Right lobe of liver (tissue), 6 donors: ENCODE measurements around the gene GPRIN3. TPM values are rescaled to one million over a fixed set of nuclear protein-coding genes. Genes with fewer than 3 reads are reported as not detected.

Source experiments
- ATAC-seq, 4 donors: fragments of 200-7000 bp; cut with Tn5 transposase; one replicate each; pipeline ENCODE4 v1.9.1; 2020; ENCODE audit warnings: mild to moderate bottlenecking in 4 of 4, moderate library complexity in 4 of 4
- DNase-seq, 3 donors: peaks; one replicate each; pipeline ENCODE4 v3.0.0-alpha.2; 2020
- H3K27ac ChIP-seq, 3 donors: fragments of 200-600 bp; one replicate each; pipeline ENCODE4 v1.8.0; 2022
- H3K27me3 ChIP-seq, 2 donors: fragments of 200-600 bp; one replicate each; pipeline ENCODE4 v1.8.0; 2022
- H3K36me3 ChIP-seq, 4 donors: fragments of 200-600 bp; sonication (generic) in 1 of 4; one replicate each; pipeline versions ENCODE4 v1.5.1 to v1.8.0; 2017 to 2022; ENCODE audit warnings: control low read depth in 1 of 4
- H3K4me1 ChIP-seq, 4 donors: fragments of 200-600 bp; sonication (generic) in 1 of 4; one replicate each; pipeline versions ENCODE4 v1.5.1 to v1.8.0; 2017 to 2022; ENCODE audit warnings: control low read depth in 1 of 4
- H3K4me3 ChIP-seq, 3 donors: fragments of 200-600 bp; one replicate each; pipeline ENCODE4 v1.8.0; 2022
- H3K9me3 ChIP-seq, 4 donors: fragments of 200-600 bp; sonication (generic) in 1 of 4; one replicate each; pipeline versions ENCODE4 v1.5.1 to v1.8.0; 2017 to 2022; ENCODE audit warnings: control low read depth in 1 of 4
- POLR2A ChIP-seq: fragments of 450-650 bp; IDR thresholded peaks from one replicate; pipeline ENCODE4 v1.6.1; 2017; ENCODE audit warnings: antibody characterized with exemption, mild to moderate bottlenecking
- WGBS: methylation state at CpG from one replicate; pipeline ENCODE4 v1.1.6; 2018; ENCODE audit warnings: low coverage, low lambda C conversion rate; ENCODE audit not compliant: insufficient coverage; ENCODE audit errors: missing lambda C conversion rate; 5-methylcytosine and 5-hydroxymethylcytosine counted together
- intact Hi-C, 2 donors: fragments of 100-400 bp; cut with DNase I; formaldehyde crosslinking; loops; one replicate each; pipeline versions ENCODE4 v1.11.2 to v1.14.1; 2022
- total RNA-seq, 6 experiments: library from RNA; depleted of rRNA in 2 of 6; stranded (reverse); fragments of >200 nt in 2 of 6; fragmentation: NEBNext Ultra II Directional in 3 of 6; extraction: Animal tissue kit (Norgen Biotek cat#: 25700) in 3 of 6; gene quantifications; one replicate each; pipeline versions ENCODE4 v1.1.0 to v1.2.4, GENCODE V29; 2016 to 2023
- TF ChIP-seq, protein P1 (sequence below), 4 donors: fragments of 200-600 bp in 3 of 4; fragments of 450-650 bp in 1 of 4; IDR thresholded peaks; one replicate each; pipeline versions ENCODE4 v1.5.1 to v1.8.0; 2016 to 2022; ENCODE audit warnings: antibody characterized with exemption in 4 of 4, mild to moderate bottlenecking in 2 of 4
- donor health status: DM: no; HTN: yes; CAD: no.
- donor health status: DM: no; HTN: no; CAD: no.
- donor health status: DM: no; HTN: no; CAD: no.
- donor health status: DM: no; HTN: yes; CAD: no.
- donor health status: DM: no; HTN: yes; CAD: no.

The GPRIN3 gene
- total RNA-seq, 6 experiments from 2014 or later: 0.29 to 7.9 (median 3.9) TPM

DNA sequence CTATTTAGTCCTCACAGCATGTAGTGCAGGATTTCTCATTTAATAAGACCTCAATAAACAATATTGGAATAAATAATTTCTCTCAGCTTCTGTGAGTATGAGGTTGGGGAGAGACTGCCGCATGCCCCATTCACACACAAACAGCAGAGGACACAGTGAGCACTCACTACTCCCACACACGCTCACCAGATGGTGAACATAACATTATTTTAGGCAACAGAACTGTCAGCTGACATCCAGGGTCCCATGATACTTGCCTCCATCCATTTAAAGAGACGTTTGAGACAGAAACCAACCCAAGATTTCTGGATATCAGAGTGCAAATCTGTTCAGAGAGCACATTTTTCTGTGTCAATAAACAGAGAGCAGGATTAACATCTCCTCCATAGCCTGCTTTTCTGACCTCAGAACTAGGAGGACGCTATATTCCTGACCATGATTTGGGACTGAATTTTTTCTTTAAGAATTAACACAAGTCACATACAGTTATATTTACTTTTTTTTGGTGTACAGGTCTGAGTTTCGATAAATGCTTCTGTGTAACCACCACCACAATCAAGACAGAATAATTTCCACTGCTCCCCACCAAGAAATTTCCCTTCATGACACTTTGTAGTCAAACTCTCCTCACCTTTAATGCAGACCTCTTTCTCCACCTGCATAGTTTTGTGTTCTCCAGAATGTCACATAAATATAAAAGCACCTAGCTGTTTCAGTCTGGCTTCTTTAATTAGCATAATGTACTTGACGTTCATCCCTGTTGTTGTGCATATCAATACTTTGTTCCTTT is 16.7 kb downstream of the GPRIN3 start:
- no peak overlapping the region for H3K27ac ChIP-seq

DNA sequence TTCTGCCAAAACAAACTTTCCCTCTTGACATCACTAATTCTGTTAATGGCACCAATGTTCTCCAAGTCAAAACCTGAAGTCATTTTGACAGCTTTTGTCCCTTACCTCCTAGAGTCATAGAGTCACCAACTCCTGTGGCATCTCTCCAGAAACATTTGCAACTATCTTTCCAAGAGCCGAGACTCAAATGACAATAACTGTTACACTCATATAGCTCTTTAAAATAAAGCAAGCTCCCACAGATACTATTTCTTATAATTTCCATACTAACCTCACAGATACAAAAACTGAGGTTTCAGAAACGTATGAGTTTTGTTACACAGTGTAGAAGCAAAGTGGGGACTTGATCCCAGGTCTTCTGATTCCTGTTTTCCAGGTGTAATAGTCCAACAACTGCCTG is 18.3 kb downstream of the GPRIN3 start:
- 85% methylated on average over 2 of the region's 2 CpGs for WGBS
- Histone ChIP-seq H3K4me3 (no peak overlapping the region), H3K9me3 (no peaks in the 10 kb centered on the region), H3K27ac (no peak overlapping the region), H3K27me3 (no peaks in the 10 kb centered on the region), H3K4me1 (peaks cover 0 to 10% (median 0%) of the 10 kb centered on the region in 4 donors), H3K36me3 (no peaks in the 10 kb centered on the region)
- intact Hi-C loops: no loop called here
- TF ChIP-seq, protein P1, sequence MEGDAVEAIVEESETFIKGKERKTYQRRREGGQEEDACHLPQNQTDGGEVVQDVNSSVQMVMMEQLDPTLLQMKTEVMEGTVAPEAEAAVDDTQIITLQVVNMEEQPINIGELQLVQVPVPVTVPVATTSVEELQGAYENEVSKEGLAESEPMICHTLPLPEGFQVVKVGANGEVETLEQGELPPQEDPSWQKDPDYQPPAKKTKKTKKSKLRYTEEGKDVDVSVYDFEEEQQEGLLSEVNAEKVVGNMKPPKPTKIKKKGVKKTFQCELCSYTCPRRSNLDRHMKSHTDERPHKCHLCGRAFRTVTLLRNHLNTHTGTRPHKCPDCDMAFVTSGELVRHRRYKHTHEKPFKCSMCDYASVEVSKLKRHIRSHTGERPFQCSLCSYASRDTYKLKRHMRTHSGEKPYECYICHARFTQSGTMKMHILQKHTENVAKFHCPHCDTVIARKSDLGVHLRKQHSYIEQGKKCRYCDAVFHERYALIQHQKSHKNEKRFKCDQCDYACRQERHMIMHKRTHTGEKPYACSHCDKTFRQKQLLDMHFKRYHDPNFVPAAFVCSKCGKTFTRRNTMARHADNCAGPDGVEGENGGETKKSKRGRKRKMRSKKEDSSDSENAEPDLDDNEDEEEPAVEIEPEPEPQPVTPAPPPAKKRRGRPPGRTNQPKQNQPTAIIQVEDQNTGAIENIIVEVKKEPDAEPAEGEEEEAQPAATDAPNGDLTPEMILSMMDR (IDR thresholded peaks at IDR 0.05): no peak
- no peak for TF ChIP-seq POLR2A
- DNase-seq: no peak
- no peak for ATAC-seq

More for the DNA sequence above, 16.7 kb downstream of the GPRIN3 start:
- DNase-seq: no peak
- Histone ChIP-seq H3K27me3 (no peaks in the 10 kb centered on the region), H3K4me1 (peaks cover 0 to 14% (median 0%) of the 10 kb centered on the region in 4 donors), H3K36me3 (no peaks in the 10 kb centered on the region), H3K9me3 (no peaks in the 10 kb centered on the region), H3K4me3 (no peak overlapping the region)
- ATAC-seq: no peak
- TF ChIP-seq POLR2A: no peak
- TF ChIP-seq, protein P1 (IDR thresholded peaks at IDR 0.05): no peak
- 63% methylated on average over 6 of the region's 6 CpGs for WGBS
- intact Hi-C loops: no loop called here

DNA sequence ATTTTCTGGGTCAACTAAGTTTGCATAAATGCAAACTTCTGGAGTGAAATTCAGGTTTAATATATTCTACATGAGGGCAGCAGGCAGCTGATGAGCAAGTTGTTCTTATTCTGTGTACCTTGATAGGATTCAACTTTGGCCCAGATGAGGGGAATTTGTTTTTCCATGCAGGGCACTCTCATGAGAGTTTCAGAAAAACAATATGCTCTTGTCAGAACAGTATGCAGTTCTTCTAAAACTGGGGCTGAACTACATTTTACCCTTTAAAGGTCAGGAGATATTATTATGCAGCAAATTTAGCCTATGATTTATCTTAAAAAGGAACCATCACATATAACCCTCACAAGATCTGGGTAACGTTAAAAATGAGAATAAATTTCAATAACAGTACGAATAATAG is 19.2 kb downstream of the GPRIN3 start:
- Histone ChIP-seq H3K4me1 (peaks cover 0 to under 1% (median 0%) of the 10 kb centered on the region in 4 donors), H3K9me3 (no peaks in the 10 kb centered on the region), H3K4me3 (no peak overlapping the region), H3K36me3 (no peaks in the 10 kb centered on the region), H3K27ac (no peak overlapping the region), H3K27me3 (no peaks in the 10 kb centered on the region)
- DNase-seq: no peak
- intact Hi-C loops: no loop called here
- no peak for ATAC-seq
- WGBS: 85% methylated on average over 2 of the region's 2 CpGs
- TF ChIP-seq POLR2A: no peak
- TF ChIP-seq, protein P1 (IDR thresholded peaks at IDR 0.05): no peak

DNA sequence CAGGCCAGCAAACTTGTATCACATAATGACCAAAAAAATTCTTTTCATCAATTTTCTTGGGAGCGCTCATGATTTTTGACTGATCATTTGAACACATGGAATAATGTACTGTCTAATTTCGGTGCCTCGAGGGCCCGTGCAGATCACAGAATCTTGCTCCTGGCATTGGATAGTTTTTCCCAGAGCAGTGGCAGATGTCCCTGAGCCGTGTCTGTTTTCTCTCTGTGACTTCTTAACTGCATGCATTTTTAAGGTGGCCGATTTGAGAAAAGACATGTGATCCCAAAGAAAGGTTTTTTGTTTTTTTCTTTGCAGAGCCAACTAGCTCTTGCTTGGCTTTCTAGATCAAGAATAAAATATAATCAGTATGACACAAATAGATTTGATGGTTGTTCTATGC is 19.7 kb downstream of the GPRIN3 start:
- intact Hi-C loops: no loop called here
- Histone ChIP-seq H3K27me3 (no peaks in the 10 kb centered on the region), H3K4me1 (no peaks in the 10 kb centered on the region), H3K36me3 (no peaks in the 10 kb centered on the region), H3K9me3 (no peaks in the 10 kb centered on the region), H3K27ac (no peak overlapping the region), H3K4me3 (no peak overlapping the region)
- TF ChIP-seq, protein P1 (IDR thresholded peaks at IDR 0.05): no peak
- no peak for TF ChIP-seq POLR2A
- ATAC-seq (no peak), DNase-seq (no peak)
- 65% methylated on average over 6 of the region's 6 CpGs for WGBS
